HepG2 (cell line): Measurements from ENCODE around the gene SLC4A11. TPM values are rescaled to one million over a fixed set of nuclear protein-coding genes. Genes with fewer than 3 reads are reported as not detected.

Experiments
- AHR ChIP-seq: IDR thresholded peaks from 2 replicates; pipeline ENCODE4 v1.6.1; 2018; ENCODE audit warnings: missing genetic modification reagents, missing compliant biosample characterization
- ARNTL ChIP-seq: sonication (generic); formaldehyde crosslinking; IDR thresholded peaks from 2 replicates; pipeline ENCODE4 v1.4.0; 2020; ENCODE audit warnings: mild to moderate bottlenecking, missing genetic modification reagents
- CENPT ChIP-seq: sonication (generic); formaldehyde crosslinking; IDR thresholded peaks from 2 replicates; pipeline ENCODE4 v1.8.0; 2022; ENCODE audit warnings: low read depth, mild to moderate bottlenecking, moderate library complexity, missing genetic modification reagents
- JDP2 ChIP-seq: sonication (generic); formaldehyde crosslinking; IDR thresholded peaks from 2 replicates; pipeline ENCODE4 v1.8.1; 2022; ENCODE audit warnings: missing genetic modification reagents, borderline replicate concordance
- KDM2A ChIP-seq: sonication (generic); formaldehyde crosslinking; IDR thresholded peaks from 2 replicates; pipeline ENCODE4 v1.4.0; 2020; ENCODE audit warnings: low read depth, missing genetic modification reagents, borderline replicate concordance
- KDM4B ChIP-seq: sonication (generic); formaldehyde crosslinking; IDR thresholded peaks from 2 replicates; pipeline ENCODE4 v1.4.0; 2020; ENCODE audit warnings: missing genetic modification reagents
- SALL1 ChIP-seq: sonication (generic); formaldehyde crosslinking; IDR thresholded peaks from 2 replicates; pipeline ENCODE4 v1.8.0; 2022; ENCODE audit warnings: mild to moderate bottlenecking, missing genetic modification reagents
- SMARCE1 ChIP-seq: fragments of 450-650 bp; IDR thresholded peaks from 2 replicates; pipeline ENCODE4 v1.6.1; 2017; ENCODE audit warnings: borderline replicate concordance
- SRSF9 ChIP-seq: fragments of 200-400 bp; formaldehyde crosslinking; IDR thresholded peaks from 2 replicates; pipeline ENCODE4 v1.6.1; 2018; ENCODE audit warnings: borderline replicate concordance, mild to moderate bottlenecking, low read depth, low read length; ENCODE audit not compliant: insufficient read depth, poor library complexity, severe bottlenecking
- TCF12 ChIP-seq, 2 experiments: fragments of 450-650 bp in 1 of 2; sonication (generic) in 1 of 2; formaldehyde crosslinking in 1 of 2; IDR thresholded peaks; 2 replicates each; pipeline versions ENCODE4 v1.6.1 to v1.8.0; 2017 to 2022; ENCODE audit warnings: antibody characterized with exemption in 1 of 2, mild to moderate bottlenecking in 1 of 2, missing genetic modification reagents in 1 of 2, moderate library complexity in 1 of 2
- THAP9 ChIP-seq: sonication (generic); formaldehyde crosslinking; IDR thresholded peaks from 2 replicates; pipeline ENCODE4; 2020; ENCODE audit warnings: missing genetic modification reagents, mild to moderate bottlenecking, borderline replicate concordance
- ZFP36 ChIP-seq: fragments of 150-350 bp; IDR thresholded peaks from 2 replicates; pipeline ENCODE4 v1.6.1; 2018; ENCODE audit warnings: borderline replicate concordance, low read length, low read depth; ENCODE audit not compliant: partially characterized antibody
- ZGPAT ChIP-seq: IDR thresholded peaks from 2 replicates; pipeline ENCODE4 v1.6.1; 2016; ENCODE audit warnings: mild to moderate bottlenecking
- ZNF234 ChIP-seq: sonication (generic); formaldehyde crosslinking; conservative IDR thresholded peaks from 2 replicates; pipeline ENCODE4 v1.5.1; 2020; ENCODE audit warnings: mild to moderate bottlenecking, missing genetic modification reagents
- ZNF276 ChIP-seq: sonication (generic); formaldehyde crosslinking; IDR thresholded peaks from 2 replicates; pipeline ENCODE4 v1.4.0; 2020; ENCODE audit warnings: mild to moderate bottlenecking, low read depth, missing genetic modification reagents
- ZNF549 ChIP-seq: sonication (generic); formaldehyde crosslinking; IDR thresholded peaks from 2 replicates; pipeline ENCODE4 v1.5.0; 2020; ENCODE audit warnings: missing genetic modification reagents
- ZNF598 ChIP-seq: sonication (generic); formaldehyde crosslinking; IDR thresholded peaks from 2 replicates; pipeline ENCODE4 v1.5.1; 2020; ENCODE audit warnings: mild to moderate bottlenecking, missing genetic modification reagents, borderline replicate concordance
- ZNF615 ChIP-seq: sonication (generic); formaldehyde crosslinking; IDR thresholded peaks from 2 replicates; pipeline ENCODE4 v1.5.0; 2020; ENCODE audit warnings: mild to moderate bottlenecking, missing genetic modification reagents, borderline replicate concordance
- ZNF652 ChIP-seq: IDR thresholded peaks from 2 replicates; pipeline ENCODE4 v1.6.1; 2016; ENCODE audit warnings: low read depth, borderline replicate concordance
- ZNF740 ChIP-seq: sonication (generic); formaldehyde crosslinking; IDR thresholded peaks from 2 replicates; pipeline ENCODE4 v1.4.0; 2020; ENCODE audit warnings: missing genetic modification reagents
- ZNF841 ChIP-seq: sonication (generic); formaldehyde crosslinking; IDR thresholded peaks from 2 replicates; pipeline ENCODE4 v1.8.1; 2023; ENCODE audit warnings: missing genetic modification reagents, borderline replicate concordance
- ZSCAN22 ChIP-seq: sonication (generic); formaldehyde crosslinking; IDR thresholded peaks from 2 replicates; pipeline ENCODE4 v1.4.0; 2020; ENCODE audit warnings: mild to moderate bottlenecking, missing genetic modification reagents
- ZSCAN31 ChIP-seq: sonication (generic); formaldehyde crosslinking; IDR thresholded peaks from 2 replicates; pipeline ENCODE4 v1.5.0; 2020; ENCODE audit warnings: low read depth, mild to moderate bottlenecking, missing genetic modification reagents
- polyA plus RNA-seq, 8 experiments: library from polyadenylated mRNA; depleted of rRNA in 3 of 8; stranded (reverse) in 7 of 8; unstranded in 1 of 8; fragments of >200 nt; fragmentation: Illumina TruSeq in 4 of 8; extraction: Trizol in 4 of 8; gene quantifications; 2 replicates each; pipeline versions ENCODE4 v1.2.1 to v1.2.3, GENCODE V29; 2011 to 2016; ENCODE audit warnings: low read depth in 4 of 8, missing spikeins in 1 of 8, mixed read lengths in 1 of 8; ENCODE audit not compliant: insufficient read depth in 1 of 8
- total RNA-seq, 5 experiments: library from RNA; depleted of rRNA; stranded (reverse); fragments of >200 nt; fragmentation: Illumina TruSeq; extraction: Trizol; gene quantifications; 2 replicates each; pipeline ENCODE4 v1.2.3, GENCODE V29; 2016; ENCODE audit warnings: low read depth in 1 of 5

Gene SLC4A11
- total and polyA plus RNA-seq, 2 of the 13 experiments (the other 11 are each of a cell fraction or from before 2014, with no cell fraction given), result 3.9 to 27.0 TPM

- TF ChIP-seq TCF12 (IDR thresholded peaks at IDR 0.05), result no peak
- TF ChIP-seq TCF12 (CRISPR knock-in tag; IDR thresholded peaks at IDR 0.05), result no peak
- peak; percentile 65 for TF ChIP-seq ZNF276 (CRISPR knock-in tag)
- TF ChIP-seq JDP2, result peak; percentile 71; the same call in 1 of the 2 replicates
- no peak for TF ChIP-seq ZNF234
- peak; percentile 80 for TF ChIP-seq KDM2A
- TF ChIP-seq ZNF652 (CRISPR knock-in tag), result no peak
- no peak for TF ChIP-seq ZNF615 (CRISPR knock-in tag)
- TF ChIP-seq AHR, result peak; percentile 22; the same call in 1 of the 2 replicates
- no peak for TF ChIP-seq KDM4B (CRISPR knock-in tag)
- TF ChIP-seq ZNF598 (CRISPR knock-in tag), result no peak
- no peak; the same call in 1 of the 2 replicates for TF ChIP-seq THAP9
- peak; percentile 90 for TF ChIP-seq ZGPAT (CRISPR knock-in tag)
- TF ChIP-seq ZSCAN31 (CRISPR knock-in tag), result peak; percentile 86; the same call in 1 of the 2 replicates
- no peak for TF ChIP-seq CENPT (CRISPR knock-in tag)
- TF ChIP-seq ZSCAN22 (CRISPR knock-in tag), result no peak
- TF ChIP-seq ZFP36, result no peak
- TF ChIP-seq ARNTL, result peak; percentile 86
- no peak for TF ChIP-seq SMARCE1
- no peak for TF ChIP-seq ZNF841 (CRISPR knock-in tag)
- TF ChIP-seq SALL1 (CRISPR knock-in tag), result peak; percentile 97
- TF ChIP-seq ZNF549 (CRISPR knock-in tag), result no peak; the same call in 1 of the 2 replicates
- no peak for TF ChIP-seq SRSF9
- TF ChIP-seq ZNF740, result no peak
Measured at GRCh38 chr20:3231889-3232588, 7.0 kb downstream of the SLC4A11 start (continued).
